H1 (cell line): ENCODE results near the gene ERC1. TPM values are rescaled to one million over a fixed set of nuclear protein-coding genes. Genes with fewer than 3 reads are reported as not detected.

Experiments
- CTCF ChIA-PET: fragments of 300-600 bp; sonication (Branson Sonifier 250); formaldehyde crosslinking; loops from one replicate; lab custom pipeline; 2021; ENCODE audit not compliant: partially characterized antibody; lab: Charles Lee
- POLR2A ChIA-PET: fragments of 300-600 bp; sonication (Branson Sonifier 250); formaldehyde crosslinking; loops from one replicate; lab custom pipeline; 2021; ENCODE audit warnings: inconsistent platforms; ENCODE audit not compliant: partially characterized antibody; lab: Charles Lee
- DNase-seq, 2 experiments: peaks; one replicate each; pipeline versions ENCODE4 v3.0.0 to v3.0.0-alpha.2; 2010 to 2022; ENCODE audit warnings: low spot score in 2 of 2, low read depth in 1 of 2, mixed read lengths in 1 of 2
- FAIRE-seq: peaks from 2 replicates; lab custom pipeline; 2011; peaks lifted over from hg19 to GRCh38; lab: Jason Lieb, UNC
- H2AFZ ChIP-seq: 2 replicates; pipeline ENCODE4 v1.8.1; 2012; ENCODE audit warnings: low read length, inconsistent platforms
- H2AK5ac ChIP-seq: 2 replicates; pipeline ENCODE4 v1.6.1; 2013; ENCODE audit warnings: low read depth, low read length
- H2BK120ac ChIP-seq: replicated peaks from 2 replicates; pipeline ENCODE3; 2013; ENCODE audit warnings: low read depth, low read length, inconsistent platforms
- H2BK12ac ChIP-seq: 2 replicates; pipeline ENCODE4 v1.6.1; 2013; ENCODE audit warnings: low read depth, low read length
- H2BK15ac ChIP-seq: 2 replicates; pipeline ENCODE4 v1.6.1; 2013; ENCODE audit warnings: low read length
- H2BK20ac ChIP-seq: 2 replicates; pipeline ENCODE4 v1.6.1; 2013; ENCODE audit warnings: low read length
- H2BK5ac ChIP-seq: 2 replicates; pipeline ENCODE4 v1.6.1; 2013; ENCODE audit warnings: low read depth, low read length
- H3K14ac ChIP-seq: 2 replicates; pipeline ENCODE4 v1.6.1; 2013; ENCODE audit warnings: inconsistent platforms; ENCODE audit not compliant: insufficient read length
- H3K18ac ChIP-seq: 2 replicates; pipeline ENCODE4 v1.6.1; 2013; ENCODE audit warnings: low read length; ENCODE audit errors: extremely low read depth
- H3K23ac ChIP-seq: 2 replicates; pipeline ENCODE4 v1.6.1; 2013; ENCODE audit warnings: inconsistent platforms; ENCODE audit not compliant: insufficient read length
- H3K23me2 ChIP-seq: 2 replicates; pipeline ENCODE4 v1.6.1; 2013; ENCODE audit warnings: low read depth, low read length
- H3K27ac ChIP-seq: 2 replicates; pipeline ENCODE4 v1.6.1; 2011; ENCODE audit warnings: low read depth, low read length, inconsistent platforms
- H3K27me3 ChIP-seq, 4 experiments: replicated peaks in 1 of 4; 1 replicate in 1 of 4; 2 replicates in 3 of 4; pipeline versions ENCODE4 v1.6.1 to v1.8.1; 2011 to 2013; ENCODE audit warnings: low read length in 3 of 4, mild to moderate bottlenecking in 3 of 4, inconsistent platforms in 2 of 4, mixed read lengths in 2 of 4, moderate library complexity in 1 of 4; ENCODE audit not compliant: control insufficient read depth in 3 of 4, insufficient read depth in 3 of 4; ENCODE audit errors: extremely low read depth in 1 of 4
- H3K36me3 ChIP-seq, 4 experiments: 2 replicates each; pipeline versions ENCODE4 v1.6.1 to v1.8.1; 2011 to 2013; ENCODE audit warnings: mild to moderate bottlenecking in 4 of 4, low read length in 3 of 4, moderate library complexity in 2 of 4, control low read depth in 1 of 4, inconsistent platforms in 1 of 4; ENCODE audit not compliant: insufficient read depth in 4 of 4, control insufficient read depth in 2 of 4
- H3K4ac ChIP-seq: replicated peaks from 2 replicates; pipeline ENCODE3; 2013; ENCODE audit warnings: low read length, low read depth, mixed read lengths, inconsistent platforms; ENCODE audit not compliant: insufficient read length
- H3K4me1 ChIP-seq, 4 experiments: replicated peaks in 1 of 4; 1 replicate in 1 of 4; 2 replicates in 3 of 4; pipeline versions ENCODE4 v1.6.1 to v1.8.1; 2011 to 2013; ENCODE audit warnings: low read length in 3 of 4, inconsistent platforms in 2 of 4, mixed read lengths in 1 of 4; ENCODE audit not compliant: insufficient read depth in 4 of 4, control insufficient read depth in 3 of 4
- H3K4me2 ChIP-seq, 2 experiments: 2 replicates each; pipeline versions ENCODE4 v1.6.1 to v1.8.1; 2011 to 2013; ENCODE audit warnings: low read depth in 2 of 2, low read length in 2 of 2, control low read depth in 1 of 2, inconsistent platforms in 1 of 2, mild to moderate bottlenecking in 1 of 2; ENCODE audit not compliant: insufficient read depth in 1 of 2
- H3K4me3 ChIP-seq, 4 experiments: fragments of 200-600, 300-600 bp in 1 of 4; sonication (generic), shearing (Covaris generic), sonication (Bioruptor Twin) in 1 of 4; 2 replicates each; pipeline versions ENCODE4 v1.5.1 to v1.8.1; 2011 to 2016; ENCODE audit warnings: low read length in 4 of 4, low read depth in 3 of 4, control low read depth in 2 of 4, inconsistent platforms in 2 of 4, mild to moderate bottlenecking in 2 of 4, mixed read lengths in 1 of 4, moderate library complexity in 1 of 4; ENCODE audit not compliant: insufficient read depth in 2 of 4; ENCODE audit errors: extremely low read depth in 1 of 4
- H3K56ac ChIP-seq: replicated peaks from 2 replicates; pipeline ENCODE3; 2013; ENCODE audit warnings: low read depth, mild to moderate bottlenecking, mixed read lengths, low read length, inconsistent platforms; ENCODE audit not compliant: insufficient read length
- H3K79me1 ChIP-seq: 2 replicates; pipeline ENCODE4 v1.6.1; 2013; ENCODE audit warnings: low read depth, low read length, control low read depth
- H3K79me2 ChIP-seq, 2 experiments: 2 replicates each; pipeline versions ENCODE4 v1.6.1 to v1.8.1; 2012 to 2013; ENCODE audit warnings: low read length in 2 of 2, mild to moderate bottlenecking in 2 of 2, inconsistent platforms in 1 of 2; ENCODE audit not compliant: insufficient read depth in 2 of 2, control insufficient read depth in 1 of 2
- H3K9ac ChIP-seq, 4 experiments: replicated peaks in 1 of 4; 1 replicate in 1 of 4; 2 replicates in 3 of 4; pipeline versions ENCODE4 v1.6.1 to v1.8.1; 2011 to 2013; ENCODE audit warnings: low read depth in 3 of 4, low read length in 3 of 4, control low read depth in 2 of 4, mild to moderate bottlenecking in 2 of 4, moderate library complexity in 2 of 4, inconsistent platforms in 1 of 4; ENCODE audit errors: extremely low read depth in 1 of 4
- H3K9me3 ChIP-seq, 2 experiments: 2 replicates each; pipeline versions ENCODE4 v1.6.1 to v1.8.1; 2012 to 2013; ENCODE audit warnings: mild to moderate bottlenecking in 2 of 2, moderate library complexity in 2 of 2, control low read depth in 1 of 2, inconsistent platforms in 1 of 2, low read depth in 1 of 2, low read length in 1 of 2, mixed read lengths in 1 of 2; ENCODE audit not compliant: insufficient read depth in 2 of 2
- H4K20me1 ChIP-seq, 2 experiments: replicated peaks in 1 of 2; 2 replicates each; pipeline versions ENCODE3 to v1.8.1; 2011 to 2013; ENCODE audit warnings: inconsistent platforms in 2 of 2, low read length in 2 of 2, mild to moderate bottlenecking in 1 of 2; ENCODE audit not compliant: insufficient read depth in 2 of 2, control insufficient read depth in 1 of 2
- H4K5ac ChIP-seq: 2 replicates; pipeline ENCODE4 v1.6.1; 2013; ENCODE audit warnings: low read length, low read depth, mixed read lengths, inconsistent platforms; ENCODE audit not compliant: insufficient read length
- H4K8ac ChIP-seq: 2 replicates; pipeline ENCODE4 v1.8.0; 2013; ENCODE audit warnings: mild to moderate bottlenecking, moderate library complexity, low read length, inconsistent platforms; ENCODE audit not compliant: insufficient read depth; ENCODE audit errors: extremely low read depth
- H4K91ac ChIP-seq: replicated peaks from 2 replicates; pipeline ENCODE3; 2013; ENCODE audit warnings: low read length, mixed read lengths, inconsistent platforms; ENCODE audit not compliant: insufficient read length
- BCL11A ChIP-seq, 2 experiments: IDR thresholded peaks; one replicate each; pipeline ENCODE4 v1.6.1; 2011; ENCODE audit warnings: low read depth in 2 of 2, low read length in 2 of 2, mild to moderate bottlenecking in 2 of 2
- BRCA1 ChIP-seq: IDR thresholded peaks from 2 replicates; pipeline ENCODE4 v1.6.1; 2012; ENCODE audit warnings: low read depth, low read length, improper control_type of control experiment
- CHD1 ChIP-seq: IDR thresholded peaks from 2 replicates; pipeline ENCODE4 v1.6.1; 2012; ENCODE audit warnings: low read depth, low read length, improper control_type of control experiment
- EGR1 ChIP-seq: IDR thresholded peaks from 2 replicates; pipeline ENCODE4 v1.6.1; 2011; ENCODE audit warnings: low read depth, low read length, borderline replicate concordance
- FOSL1 ChIP-seq: IDR thresholded peaks from 2 replicates; pipeline ENCODE4 v1.6.1; 2011; ENCODE audit warnings: mild to moderate bottlenecking, low read depth, low read length, moderate library complexity; ENCODE audit not compliant: insufficient read depth
- HDAC2 ChIP-seq, 2 experiments: fragments of 300-600 bp in 1 of 2; sonication (generic) in 1 of 2; IDR thresholded peaks; 2 replicates each; pipeline ENCODE4 v1.6.1; 2011 to 2012; ENCODE audit warnings: low read depth in 2 of 2, low read length in 2 of 2, mild to moderate bottlenecking in 2 of 2, moderate library complexity in 2 of 2, borderline replicate concordance in 1 of 2, inconsistent platforms in 1 of 2
- HDAC6 ChIP-seq: IDR thresholded peaks from one replicate; pipeline ENCODE4 v1.7.1; 2012; ENCODE audit warnings: low read depth, mild to moderate bottlenecking, inconsistent platforms, low read length, moderate library complexity
- JUND ChIP-seq: IDR thresholded peaks from 2 replicates; pipeline ENCODE4 v1.6.1; 2011; ENCODE audit warnings: mild to moderate bottlenecking, improper control_type of control experiment, low read length
- MAFK ChIP-seq: IDR thresholded peaks from 2 replicates; pipeline ENCODE4 v1.6.1; 2012; ENCODE audit warnings: low read depth, mild to moderate bottlenecking, improper control_type of control experiment, low read length
- RAD21 ChIP-seq, 2 experiments: IDR thresholded peaks in 1 of 2; conservative IDR thresholded peaks in 1 of 2; 2 replicates each; pipeline ENCODE4 v1.6.1; 2011; ENCODE audit warnings: low read depth in 2 of 2, low read length in 2 of 2, improper control_type of control experiment in 1 of 2, inconsistent platforms in 1 of 2, mild to moderate bottlenecking in 1 of 2, moderate library complexity in 1 of 2
- RFX5 ChIP-seq: IDR thresholded peaks from 2 replicates; pipeline ENCODE4 v1.6.1; 2011; ENCODE audit warnings: low read depth, low read length, improper control_type of control experiment, borderline replicate concordance
- RXRA ChIP-seq: IDR thresholded peaks from 2 replicates; pipeline ENCODE4 v1.6.1; 2011; ENCODE audit warnings: low read depth, mild to moderate bottlenecking, low read length, moderate library complexity; ENCODE audit not compliant: insufficient read depth
- SIX5 ChIP-seq: IDR thresholded peaks from 2 replicates; pipeline ENCODE4 v1.6.1; 2011; ENCODE audit warnings: mild to moderate bottlenecking, low read depth, low read length
- TAF7 ChIP-seq: optimal IDR thresholded peaks from 2 replicates; pipeline ENCODE3; 2011; ENCODE audit warnings: low read depth, mild to moderate bottlenecking, inconsistent platforms, low read length, moderate library complexity, borderline replicate concordance
- TBP ChIP-seq: IDR thresholded peaks from 2 replicates; pipeline ENCODE4 v1.6.1; 2011; ENCODE audit warnings: low read depth, low read length, improper control_type of control experiment
- WGBS, 2 experiments: shearing (Covaris generic) in 1 of 2; methylation state at CpG; one replicate each; pipeline versions ENCODE4 v1.1.6 to v1.1.7; 2013 to 2015; ENCODE audit warnings: low lambda C conversion rate in 2 of 2, mixed read lengths in 2 of 2, inconsistent platforms in 1 of 2, low coverage in 1 of 2, missing lambda C conversion rate in 1 of 2; ENCODE audit not compliant: insufficient replicate concordance in 2 of 2, insufficient coverage in 1 of 2, insufficient read length in 1 of 2; ENCODE audit errors: extremely low coverage in 1 of 2, missing lambda C conversion rate in 1 of 2; 5-methylcytosine and 5-hydroxymethylcytosine counted together
- polyA plus RNA-seq, 7 experiments: library from polyadenylated mRNA; depleted of rRNA in 3 of 7; stranded (reverse) in 5 of 7; unstranded in 2 of 7; fragments of >200 nt in 5 of 7; fragments of 200-250 nt in 2 of 7; gene quantifications; 1 replicate in 5 of 7; 2 replicates in 1 of 7; 4 replicates in 1 of 7; pipeline versions ENCODE4 v1.2.1 to v1.2.3, GENCODE V29; 2011 to 2013; ENCODE audit warnings: missing spikeins in 2 of 7, mixed read lengths in 2 of 7
- total RNA-seq: library from RNA; stranded (reverse); fragmentation: NEBNext Ultra II Directional; extraction: Animal tissue kit (Norgen Biotek cat#: 25700); gene quantifications from 2 replicates; pipeline ENCODE4 v1.2.1, GENCODE V29; 2021

ERC1 gene
- total and polyA plus RNA-seq, 2 of the 8 experiments (the other 6 are each of a cell fraction or from before 2014, with no cell fraction given), result 7.8 to 45.7 TPM

- H2AK5ac ChIP-seq, result no peak overlapping the region
- H3K27me3 ChIP-seq, result no peaks in the 10 kb centered on the region
- ChIA-PET CTCF (no interaction called here), POLR2A (no interaction called here)
- H3K9me3 ChIP-seq, result no peaks in the 10 kb centered on the region
- no peaks in the 10 kb centered on the region for H4K20me1 ChIP-seq
- no peak overlapping the region for H3K23ac ChIP-seq
- H4K8ac ChIP-seq, result no peak overlapping the region
- no peak overlapping the region for H3K4me3 ChIP-seq
- no peak overlapping the region for H2BK12ac ChIP-seq
- H2BK5ac ChIP-seq, result no peak overlapping the region
- no peaks in the 10 kb centered on the region for H3K23me2 ChIP-seq
- no peak for DNase-seq
- H3K4me2 ChIP-seq, result no peak overlapping the region
- H2BK15ac ChIP-seq, result no peak overlapping the region
- H3K79me2 ChIP-seq, result no peaks in the 10 kb centered on the region
- no peaks in the 10 kb centered on the region for H3K79me1 ChIP-seq
- peaks cover 0 to 2% (median 0%) of the 10 kb centered on the region in 4 experiments; a peak in 2 of 8 replicates for H3K36me3 ChIP-seq
- no peak overlapping the region for H3K9ac ChIP-seq
- no peak overlapping the region for H2BK20ac ChIP-seq
- WGBS, 2 experiments, result 90% methylated on average over 2 of the region's 2 CpGs; no CpG with 5 or more reads in 1 of the 2 experiments
- no peak for FAIRE-seq
- H2BK120ac ChIP-seq, result no peak overlapping the region
- no peaks in the 10 kb centered on the region for H3K4me1 ChIP-seq
- H3K56ac ChIP-seq, result no peak overlapping the region
- no peak overlapping the region for H3K18ac ChIP-seq
- no peak overlapping the region for H4K91ac ChIP-seq
- no peak overlapping the region for H4K5ac ChIP-seq
- H3K4ac ChIP-seq, result no peak overlapping the region
- no peak overlapping the region for H3K27ac ChIP-seq
- no peak overlapping the region for H3K14ac ChIP-seq
- no peak overlapping the region for H2AFZ ChIP-seq
- no peak for TF ChIP-seq HDAC6
- TF ChIP-seq BCL11A (IDR thresholded peaks at IDR 0.05; ENCODE audit: low read depth in 2 of 2, low read length in 2 of 2), result no peak
- TF ChIP-seq RFX5, result no peak
- no peak for TF ChIP-seq BRCA1
- no peak for TF ChIP-seq JUND
- TF ChIP-seq MAFK, result no peak
- no peak for TF ChIP-seq TBP
- no peak for TF ChIP-seq RAD21 (IDR thresholded peaks at IDR 0.05 in 1 of 2, conservative IDR thresholded peaks at IDR 0.05 in 1 of 2; ENCODE audit: low read depth in 2 of 2, low read length in 2 of 2)
- no peak for TF ChIP-seq CHD1
- no peak for TF ChIP-seq EGR1
- TF ChIP-seq RXRA, result no peak
- TF ChIP-seq TAF7, result no peak
- TF ChIP-seq SIX5, result no peak
- TF ChIP-seq FOSL1, result no peak
- no peak for TF ChIP-seq HDAC2 (IDR thresholded peaks at IDR 0.05; ENCODE audit: borderline replicate concordance in 1 of 2, low read depth in 2 of 2, low read length in 2 of 2)
Measured at GRCh38 chr12:1147821-1148220, 156.8 kb downstream of the ERC1 start.
